Effector memory CD8-positive, alpha-beta T cell (primary cell): ENCODE measurements around the gene PTPRR.
"Not testable (repeated sequence)": the region's sequence is repeated elsewhere in the genome, so short reads cannot be mapped to it uniquely, and the experiment has no call there.

Experiments
- ATAC-seq: fragments of 150-1000 bp; cut with Tn5 transposase; replicated peaks from 2 replicates; pipeline ENCODE4 v1.10.0; 2021; ENCODE audit warnings: mild to moderate bottlenecking, moderate library complexity
- DNase-seq, 3 experiments: peaks; one replicate each; pipeline ENCODE4 v3.0.0; 2021
- H3K27ac Mint-ChIP-seq, 2 donors: one replicate each; pipeline ENCODE4 v1.8.0; 2022; ENCODE audit warnings: mild to moderate bottlenecking in 2 of 2, mixed read lengths in 2 of 2, moderate library complexity in 2 of 2
- H3K27me3 Mint-ChIP-seq, 2 donors: one replicate each; pipeline ENCODE4 v1.8.0; 2022; ENCODE audit warnings: mixed read lengths in 2 of 2
- H3K36me3 Mint-ChIP-seq: one replicate; pipeline ENCODE4 v1.8.0; 2022; ENCODE audit warnings: mild to moderate bottlenecking, moderate library complexity, mixed read lengths; ENCODE audit not compliant: insufficient read depth
- H3K4me1 Mint-ChIP-seq, 2 donors: one replicate each; pipeline ENCODE4 v1.8.0; 2022; ENCODE audit warnings: low read depth in 2 of 2, mixed read lengths in 2 of 2
- H3K4me3 Mint-ChIP-seq, 2 donors: one replicate each; pipeline ENCODE4 v1.8.0; 2022; ENCODE audit warnings: mild to moderate bottlenecking in 2 of 2, mixed read lengths in 2 of 2, moderate library complexity in 2 of 2
- H3K9me3 Mint-ChIP-seq, 2 donors: one replicate each; pipeline ENCODE4 v1.8.0; 2022; ENCODE audit warnings: mixed read lengths in 2 of 2

PTPRR gene

DNA sequence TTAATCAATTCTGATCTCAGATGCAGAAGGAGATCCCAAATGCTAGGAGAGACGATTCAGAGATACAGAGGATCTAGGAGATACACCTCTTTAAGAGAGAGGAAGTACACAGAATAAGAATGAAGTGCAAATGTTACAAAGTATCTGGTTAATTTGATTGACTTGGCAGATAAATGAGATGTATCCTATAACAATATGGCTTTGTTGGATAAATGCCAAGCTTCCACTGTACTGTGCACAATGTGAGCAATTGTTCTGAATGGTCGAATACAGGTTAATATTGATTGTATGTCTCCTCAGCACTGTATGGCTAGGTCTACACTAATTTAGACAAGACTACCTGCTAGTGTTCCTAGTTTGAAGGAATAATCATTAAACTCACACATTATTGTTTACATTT is 163.7 kb downstream of the PTPRR start:
- Mint-ChIP-seq H3K9me3 (peaks cover 0 to 2% of the 10 kb centered on the region in 2 donors), H3K27ac (no peak overlapping the region), H3K4me3 (no peak overlapping the region), H3K27me3 (peaks cover 2 to 17% of the 10 kb centered on the region in 2 donors), H3K4me1 (no peaks in the 10 kb centered on the region), H3K36me3 (peaks cover 2% of the 10 kb centered on the region)
- no peak for DNase-seq
- ATAC-seq, result no peak

DNA sequence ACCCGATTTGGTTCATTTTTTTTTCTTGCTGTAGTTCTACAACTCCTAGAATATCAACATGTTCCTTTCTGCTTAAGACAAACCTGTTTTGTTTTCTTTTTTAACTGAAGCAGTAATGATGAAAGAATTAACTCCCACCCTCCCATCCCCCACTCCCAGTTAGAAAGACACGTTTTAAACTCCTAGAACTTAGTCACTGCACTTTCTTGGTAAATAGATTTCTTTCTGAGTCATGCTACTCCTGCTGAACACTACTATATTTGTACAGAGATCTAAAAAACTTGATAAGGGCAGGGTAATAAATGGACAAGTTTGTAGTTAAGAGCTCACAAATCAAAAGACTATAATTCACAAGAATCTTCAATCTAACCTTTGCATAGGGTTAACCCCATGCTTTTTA is 164.4 kb downstream of the PTPRR start:
- no peak for ATAC-seq
- H3K27ac Mint-ChIP-seq, result no peak overlapping the region
- H3K36me3 Mint-ChIP-seq, result peaks cover 2% of the 10 kb centered on the region
- H3K9me3 Mint-ChIP-seq, result peaks cover 0 to 2% of the 10 kb centered on the region in 2 donors
- H3K27me3 Mint-ChIP-seq, result peaks cover 9 to 22% of the 10 kb centered on the region in 2 donors
- no peak for DNase-seq
- no peak overlapping the region for H3K4me3 Mint-ChIP-seq
- H3K4me1 Mint-ChIP-seq, result no peaks in the 10 kb centered on the region

DNA sequence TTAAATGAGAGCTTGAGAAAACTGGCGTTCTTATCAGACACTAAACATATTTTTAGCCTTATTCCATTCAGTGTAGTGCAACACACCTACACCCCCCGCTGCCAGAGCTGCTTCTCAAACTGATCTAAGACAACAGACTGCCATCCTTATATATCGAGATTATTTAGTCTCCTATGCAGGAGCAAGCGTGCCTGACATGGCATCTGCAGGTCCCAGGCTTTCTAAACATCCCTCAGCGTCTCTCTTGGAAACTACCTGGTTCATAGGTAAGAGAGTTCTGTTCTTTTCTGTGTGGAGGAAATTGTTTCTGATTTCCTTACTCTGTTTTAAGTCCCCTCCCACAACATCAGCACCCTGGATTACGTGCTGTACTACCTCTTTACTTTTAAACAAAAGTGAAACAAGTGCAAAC is 166.2 kb downstream of the PTPRR start:
- H3K36me3 Mint-ChIP-seq, result peaks cover 2% of the 10 kb centered on the region
- no peaks in the 10 kb centered on the region for H3K9me3 Mint-ChIP-seq
- H3K4me3 Mint-ChIP-seq, result no peak overlapping the region
- no peak for ATAC-seq
- no peaks in the 10 kb centered on the region for H3K4me1 Mint-ChIP-seq
- DNase-seq, result no peak
- H3K27me3 Mint-ChIP-seq, result peaks cover 14 to 30% of the 10 kb centered on the region in 2 donors
- H3K27ac Mint-ChIP-seq, result no peak overlapping the region

DNA sequence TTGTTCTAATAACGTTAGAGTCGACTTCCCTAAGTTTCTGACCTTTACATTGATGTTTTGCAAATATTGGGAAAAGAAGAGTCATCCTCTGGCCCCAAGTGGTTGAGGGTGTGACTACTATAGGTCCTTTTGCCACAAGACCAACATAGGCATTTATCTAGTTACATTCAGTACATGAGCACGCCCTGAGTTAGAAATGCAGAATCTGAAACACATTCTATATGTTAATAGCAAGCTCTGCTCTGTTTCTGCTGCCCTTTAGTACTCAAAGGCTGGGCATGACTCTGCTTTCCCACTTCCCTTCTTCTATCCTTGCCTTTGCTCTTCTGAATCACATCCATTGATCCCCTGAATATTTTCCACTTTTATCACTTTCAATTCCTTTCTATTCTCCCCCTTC is 168.2 kb downstream of the PTPRR start:
- ATAC-seq (no peak), DNase-seq (no peak)
- no peaks in the 10 kb centered on the region for H3K4me1 Mint-ChIP-seq
- no peaks in the 10 kb centered on the region for H3K36me3 Mint-ChIP-seq
- no peak overlapping the region for H3K27ac Mint-ChIP-seq
- no peaks in the 10 kb centered on the region for H3K9me3 Mint-ChIP-seq
- H3K4me3 Mint-ChIP-seq, result no peak overlapping the region
- H3K27me3 Mint-ChIP-seq, result peaks cover 14 to 30% of the 10 kb centered on the region in 2 donors

DNA sequence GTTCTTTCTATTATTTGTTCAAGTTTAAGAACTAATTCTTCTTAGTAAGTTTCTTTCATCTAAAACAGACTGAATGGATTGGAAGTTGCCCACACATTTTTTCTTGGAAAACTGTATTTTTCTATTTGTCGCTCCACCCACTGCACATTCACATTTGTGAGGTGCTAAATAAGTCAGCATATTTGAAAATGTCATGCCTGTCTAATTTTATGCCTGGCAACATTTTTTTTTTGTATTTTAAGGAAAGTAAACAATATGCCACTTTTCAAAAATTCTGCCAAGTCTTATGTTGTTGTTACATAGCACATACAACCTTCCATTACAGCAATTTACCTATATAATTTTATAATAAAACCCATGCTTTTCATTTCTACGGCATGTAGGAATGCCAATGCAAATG is 170.6 kb downstream of the PTPRR start:
- no peak for DNase-seq
- H3K36me3 Mint-ChIP-seq, result no peaks in the 10 kb centered on the region
- H3K4me1 Mint-ChIP-seq, result no peaks in the 10 kb centered on the region
- no peak overlapping the region for H3K27ac Mint-ChIP-seq
- no peak for ATAC-seq
- H3K4me3 Mint-ChIP-seq, result no peak overlapping the region
- H3K27me3 Mint-ChIP-seq, result peaks cover 14 to 30% of the 10 kb centered on the region in 2 donors
- no peaks in the 10 kb centered on the region for H3K9me3 Mint-ChIP-seq

DNA sequence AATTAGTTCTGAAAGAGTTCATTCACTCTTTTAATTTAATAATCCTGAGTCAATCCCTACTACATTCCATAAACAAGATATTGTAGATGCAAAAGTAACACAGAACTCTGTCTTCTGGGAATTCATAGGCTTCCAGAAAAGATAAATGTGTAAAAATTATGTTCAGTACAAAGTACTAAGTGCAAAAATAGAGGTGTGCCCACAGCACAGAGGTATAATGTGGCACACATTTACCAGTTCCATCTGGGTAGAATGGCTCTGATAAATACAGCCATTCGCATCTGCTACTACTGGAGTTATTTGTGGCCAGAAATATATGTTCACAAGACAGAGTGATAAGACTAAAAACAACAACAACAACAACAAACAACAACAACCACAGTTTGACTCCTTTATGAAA is 171.7 kb downstream of the PTPRR start:
- Mint-ChIP-seq H3K27ac (no peak overlapping the region), H3K36me3 (no peaks in the 10 kb centered on the region), H3K4me3 (no peak overlapping the region), H3K27me3 (peaks cover 14 to 22% of the 10 kb centered on the region in 2 donors), H3K9me3 (no peaks in the 10 kb centered on the region), H3K4me1 (no peaks in the 10 kb centered on the region)
- ATAC-seq (no peak), DNase-seq (no peak)

DNA sequence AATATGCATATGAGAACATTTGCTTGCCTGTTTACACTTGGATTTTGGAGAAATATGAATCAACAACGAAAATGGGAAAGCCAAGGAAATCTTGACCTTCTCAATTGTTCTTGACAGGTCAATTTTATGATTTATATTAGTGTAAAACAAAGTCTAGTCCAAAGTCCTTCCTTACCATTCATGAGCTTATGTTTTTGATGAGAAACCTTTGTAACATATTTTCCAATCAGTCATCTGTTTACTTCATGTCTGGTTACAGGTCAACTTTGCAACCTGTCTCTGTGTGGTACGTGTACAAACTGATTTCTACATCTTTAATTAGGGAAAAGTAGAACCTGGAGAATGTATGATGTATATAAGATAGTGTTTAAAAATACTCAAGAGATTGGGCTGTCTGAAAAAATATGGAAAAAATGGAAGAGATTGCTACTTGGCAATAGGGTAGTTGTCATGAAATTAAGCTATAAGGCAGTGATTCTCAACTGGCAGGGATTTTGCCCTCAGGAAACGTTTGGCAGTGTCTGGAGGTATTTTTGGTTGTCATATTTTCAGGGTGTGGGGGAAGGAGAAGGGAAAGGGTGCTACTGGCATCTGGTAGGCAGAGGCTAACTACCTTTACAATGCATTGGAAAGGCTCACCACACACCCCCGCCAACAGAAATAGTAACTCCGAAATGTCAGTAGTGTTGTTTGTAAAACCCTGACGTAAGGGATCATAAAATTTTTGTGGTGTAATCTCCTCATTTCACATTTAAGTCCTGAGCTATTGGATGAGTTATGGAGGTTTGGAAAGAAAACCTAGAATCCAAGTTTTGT is 172.9 kb downstream of the PTPRR start:
- DNase-seq, result no peak
- no peak for ATAC-seq
- no peak overlapping the region for H3K27ac Mint-ChIP-seq
- H3K4me1 Mint-ChIP-seq, result no peaks in the 10 kb centered on the region
- peaks cover 14 to 25% of the 10 kb centered on the region in 2 donors for H3K27me3 Mint-ChIP-seq
- no peak overlapping the region for H3K4me3 Mint-ChIP-seq
- no peaks in the 10 kb centered on the region for H3K36me3 Mint-ChIP-seq
- H3K9me3 Mint-ChIP-seq, result no peaks in the 10 kb centered on the region

DNA sequence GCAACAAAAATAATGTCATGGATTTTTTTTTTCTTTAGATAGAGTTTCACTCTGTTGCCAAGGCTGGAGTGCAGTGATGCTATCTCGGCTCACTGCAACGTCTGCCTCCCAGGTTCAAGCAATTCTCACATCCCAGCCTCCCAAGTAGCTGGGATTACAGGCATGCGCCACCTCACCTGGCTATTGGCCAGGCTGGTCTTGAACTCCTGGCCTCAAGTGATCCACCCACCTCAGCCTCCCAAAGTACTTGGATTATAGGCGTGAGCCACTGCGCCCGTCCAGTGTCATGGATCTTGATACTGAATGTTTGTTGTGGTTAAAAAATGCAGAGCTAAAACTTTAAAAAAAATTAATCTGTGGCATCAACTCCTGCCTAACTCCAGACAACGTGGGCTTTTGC is 175.5 kb downstream of the PTPRR start:
- ATAC-seq (no peak), DNase-seq (no peak)
- Mint-ChIP-seq H3K36me3 (no peaks in the 10 kb centered on the region), H3K4me1 (no peaks in the 10 kb centered on the region), H3K27ac (no peak overlapping the region), H3K4me3 (no peak overlapping the region), H3K27me3 (peaks cover 9 to 21% of the 10 kb centered on the region in 2 donors), H3K9me3 (no peaks in the 10 kb centered on the region)

DNA sequence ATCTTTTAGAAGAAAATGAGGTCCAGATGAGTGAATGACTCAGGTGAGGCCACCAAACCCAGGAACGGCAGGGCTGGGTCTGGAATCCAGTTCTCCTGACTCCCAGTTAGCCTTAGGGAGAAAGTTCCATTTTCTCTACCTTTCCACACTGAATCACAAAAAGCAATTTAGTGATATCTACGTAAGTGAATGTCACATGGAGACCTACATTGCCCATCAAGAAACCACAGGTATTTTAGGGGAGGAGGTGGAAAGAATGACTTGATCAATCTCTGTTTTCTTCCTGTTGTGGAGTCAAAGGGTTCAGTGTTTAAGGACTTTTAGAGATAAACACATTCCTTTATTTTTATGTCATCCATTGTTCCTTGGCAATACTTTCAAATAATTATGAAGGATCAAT is 176.4 kb downstream of the PTPRR start:
- DNase-seq (no peak), ATAC-seq (no peak)
- Mint-ChIP-seq H3K9me3 (no peaks in the 10 kb centered on the region), H3K36me3 (no peaks in the 10 kb centered on the region), H3K4me3 (no peak overlapping the region), H3K27me3 (peaks cover 9 to 28% of the 10 kb centered on the region in 2 donors), H3K27ac (no peak overlapping the region), H3K4me1 (no peaks in the 10 kb centered on the region)

DNA sequence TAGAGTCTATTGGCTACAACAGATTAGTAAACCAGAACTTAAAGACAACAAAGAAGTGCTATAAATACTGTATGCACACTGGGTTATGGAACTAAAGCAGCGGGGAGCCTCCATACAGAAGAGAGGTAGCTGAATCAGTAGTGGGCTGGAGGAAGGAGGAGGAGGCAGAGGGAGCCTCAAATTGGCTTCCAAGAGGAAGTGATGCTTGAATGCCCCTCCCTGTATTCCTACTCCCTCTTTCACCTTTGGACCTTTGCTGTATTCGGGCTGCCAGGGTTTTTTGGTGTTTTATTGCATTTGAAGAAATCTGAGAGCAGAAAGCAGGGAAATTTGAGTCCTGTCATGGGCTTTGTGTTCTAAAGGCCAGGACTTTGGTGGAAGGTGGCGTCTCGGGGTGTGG is 179.3 kb downstream of the PTPRR start:
- Mint-ChIP-seq H3K27me3 (peaks cover 9 to 28% of the 10 kb centered on the region in 2 donors), H3K9me3 (no peaks in the 10 kb centered on the region), H3K36me3 (no peaks in the 10 kb centered on the region), H3K4me3 (no peak overlapping the region), H3K4me1 (no peaks in the 10 kb centered on the region), H3K27ac (no peak overlapping the region)
- DNase-seq (no peak), ATAC-seq (no peak)

DNA sequence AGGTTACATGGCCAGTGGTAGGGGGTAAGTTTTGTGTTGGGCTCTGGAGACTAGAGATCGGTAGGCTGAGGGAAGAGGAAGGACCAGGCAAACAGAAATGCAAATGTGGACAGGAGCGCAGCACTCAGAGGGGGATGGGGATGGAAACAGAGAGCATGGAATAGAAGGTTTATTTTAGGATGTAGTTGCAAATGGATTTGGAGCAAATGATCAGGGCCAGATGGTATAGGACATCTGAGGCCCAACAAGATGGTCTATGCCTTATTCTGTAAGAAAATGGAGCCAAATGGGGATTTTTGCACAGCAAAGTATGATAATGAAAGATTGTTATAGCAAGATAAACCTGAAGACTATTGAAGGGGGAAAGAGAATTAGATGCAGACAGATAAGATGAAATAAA is 180.8 kb downstream of the PTPRR start:
- ATAC-seq (no peak), DNase-seq (no peak)
- Mint-ChIP-seq H3K9me3 (no peaks in the 10 kb centered on the region), H3K4me3 (no peak overlapping the region), H3K36me3 (no peaks in the 10 kb centered on the region), H3K4me1 (no peaks in the 10 kb centered on the region), H3K27ac (no peak overlapping the region), H3K27me3 (peaks cover 9 to 28% of the 10 kb centered on the region in 2 donors)

DNA sequence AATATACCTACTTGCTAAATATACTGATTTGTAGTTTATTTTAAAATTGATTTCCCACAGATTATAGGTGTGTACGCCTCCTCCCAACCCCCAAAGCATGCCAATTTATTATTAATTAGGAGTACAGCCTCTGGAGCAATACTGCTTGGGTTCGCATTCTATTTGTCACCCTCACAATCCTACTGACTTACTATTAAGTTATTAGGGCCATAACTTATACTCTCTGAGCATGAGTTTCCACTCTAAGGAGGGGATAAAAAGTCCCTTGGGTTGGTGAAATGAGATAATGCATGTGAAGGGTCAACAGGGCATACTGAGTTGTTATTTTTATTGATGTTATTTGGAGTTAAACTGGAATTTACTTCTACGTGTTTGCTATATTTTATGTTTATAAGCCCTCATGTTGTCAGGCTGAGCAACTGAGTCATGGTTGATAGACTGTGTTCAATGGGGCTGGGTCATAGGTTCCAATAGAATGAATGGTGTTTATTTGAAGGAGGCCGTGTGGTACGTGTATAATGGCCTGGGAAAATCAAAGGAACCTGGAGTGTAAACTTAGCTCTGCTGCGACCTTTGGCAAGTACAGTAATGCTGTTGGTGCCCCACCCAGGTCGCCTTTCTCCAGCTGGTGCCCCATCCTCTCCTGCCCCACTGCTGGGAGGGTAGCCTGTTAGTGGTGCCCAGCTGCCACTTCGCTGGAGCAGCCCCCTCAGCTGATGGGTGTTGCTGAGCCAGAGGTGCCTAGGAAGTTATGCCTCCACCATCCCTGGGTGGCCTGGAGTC is 184.0 kb downstream of the PTPRR start:
- Mint-ChIP-seq H3K9me3 (no peaks in the 10 kb centered on the region), H3K27me3 (peaks cover 10 to 18% of the 10 kb centered on the region in 2 donors), H3K4me1 (no peaks in the 10 kb centered on the region), H3K4me3 (no peak overlapping the region), H3K36me3 (no peaks in the 10 kb centered on the region), H3K27ac (no peak overlapping the region)
- DNase-seq (no peak), ATAC-seq (no peak)

DNA sequence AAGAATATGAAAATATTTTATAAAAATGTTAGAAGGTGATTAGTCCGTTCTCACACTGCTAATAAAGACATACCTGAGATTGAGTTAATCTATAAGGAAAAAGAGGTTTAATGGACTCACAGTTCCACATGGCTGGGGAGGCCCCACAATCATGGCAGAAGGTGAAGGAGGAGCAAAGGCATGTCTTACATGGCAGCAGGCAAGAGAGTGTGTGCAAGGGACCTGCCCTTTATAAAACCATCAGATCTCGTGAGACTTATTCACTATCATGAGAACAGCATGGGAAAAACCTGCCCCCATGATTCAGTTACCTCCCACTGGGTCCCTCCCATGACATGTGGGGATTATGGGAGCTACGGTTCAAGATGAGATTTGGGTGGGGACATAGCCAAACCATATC is 185.3 kb downstream of the PTPRR start:
- H3K27me3 Mint-ChIP-seq, result peaks cover 8 to 21% of the 10 kb centered on the region in 2 donors
- H3K4me3 Mint-ChIP-seq, DNase-seq, H3K4me1 Mint-ChIP-seq, ATAC-seq, H3K27ac Mint-ChIP-seq, H3K9me3 Mint-ChIP-seq, H3K36me3 Mint-ChIP-seq: not testable (repeated sequence)

DNA sequence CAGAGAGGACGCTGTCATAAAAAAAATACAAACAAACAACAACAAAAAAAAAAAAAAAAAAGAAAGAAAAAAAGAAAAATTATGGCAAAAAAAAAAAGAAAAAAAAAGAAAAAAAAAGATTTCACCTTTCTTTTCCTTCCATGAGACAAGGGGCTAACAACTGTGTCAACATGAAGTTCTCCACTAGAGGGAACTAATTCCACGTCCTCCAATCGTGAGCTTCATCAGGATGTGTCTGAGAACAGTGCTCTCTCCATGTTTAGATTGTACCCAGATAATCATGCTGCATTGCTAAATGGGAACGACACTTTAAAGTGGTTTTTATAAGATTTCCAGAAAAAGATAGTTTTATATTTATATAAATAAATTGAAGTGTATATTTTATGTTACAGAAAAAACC is 187.2 kb downstream of the PTPRR start:
- Mint-ChIP-seq H3K27me3 (peaks cover 8 to 14% of the 10 kb centered on the region in 2 donors), H3K9me3 (no peaks in the 10 kb centered on the region), H3K27ac (no peak overlapping the region), H3K36me3 (no peaks in the 10 kb centered on the region), H3K4me1 (no peaks in the 10 kb centered on the region), H3K4me3 (peak overlapping the region in 1 of 2 donors; percentile 15)
- ATAC-seq (peak; percentile 35), DNase-seq (no peak)
